BLaER1 treated with 17β-estradiol and CSF1 and Interleukin-3, amounts not matched to agents 10 nM and 100 nM (cell line): Measurements from ENCODE around the gene KRT85.

Source experiments
- H3K27ac ChIP-seq, 11 experiments: shearing (Covaris generic); formaldehyde crosslinking; 2 replicates each; pipeline ENCODE4 v1.8.1; 2022
- H3K27me3 ChIP-seq, 11 experiments: shearing (Covaris generic); formaldehyde crosslinking; 2 replicates each; pipeline ENCODE4 v1.8.1; 2022
- H3K36me3 ChIP-seq, 11 experiments: shearing (Covaris generic); formaldehyde crosslinking; 2 replicates each; pipeline ENCODE4 v1.8.1; 2022
- H3K4me1 ChIP-seq, 10 experiments: shearing (Covaris generic); formaldehyde crosslinking; 2 replicates each; pipeline ENCODE4 v1.8.1; 2022
- H3K4me2 ChIP-seq, 11 experiments: shearing (Covaris generic); formaldehyde crosslinking; 2 replicates each; pipeline ENCODE4 v1.8.1; 2022
- H3K4me3 ChIP-seq, 10 experiments: shearing (Covaris generic); formaldehyde crosslinking; 2 replicates each; pipeline ENCODE4 v1.8.1; 2022
- H3K9ac ChIP-seq, 11 experiments: shearing (Covaris generic); formaldehyde crosslinking; 2 replicates each; pipeline ENCODE4 v1.8.1; 2022
- H3K9me3 ChIP-seq, 11 experiments: shearing (Covaris generic); formaldehyde crosslinking; replicated peaks in 1 of 11; 2 replicates each; pipeline ENCODE4 v1.8.1; 2022
- H4K20me1 ChIP-seq, 11 experiments: shearing (Covaris generic); formaldehyde crosslinking; 2 replicates each; pipeline ENCODE4 v1.8.1; 2022
- Cebpa-rat ChIP-seq, 11 experiments: shearing (Covaris generic); IDR thresholded peaks; 2 replicates each; pipeline ENCODE4 v1.8.1; 2022

KRT85 gene

GRCh38 chr12:52396656-52397055, 29.4 kb upstream of the KRT85 start:
- peaks cover 0 to 8% (median 3%) of the 10 kb centered on the region in 10 experiments; a peak in 14 of 20 replicates for H3K4me1 ChIP-seq
- H3K9ac ChIP-seq, result no peak overlapping the region
- H3K27me3 ChIP-seq, result no peaks in the 10 kb centered on the region
- no peak for TF ChIP-seq Cebpa-rat (IDR thresholded peaks at IDR 0.05)
- no peaks in the 10 kb centered on the region for H3K36me3 ChIP-seq
- H3K9me3 ChIP-seq, result no peaks in the 10 kb centered on the region
- H3K4me2 ChIP-seq, result no peak overlapping the region
- H4K20me1 ChIP-seq, result no peaks in the 10 kb centered on the region; a peak in 1 of 22 replicates
- H3K27ac ChIP-seq, result no peak overlapping the region
- no peak overlapping the region for H3K4me3 ChIP-seq

- H3K27ac ChIP-seq, result no peak overlapping the region
These were observed 28.6 kb upstream of the KRT85 start for GRCh38 chr12:52395761-52396434.

GRCh38 chr12:52394836-52395405, 27.6 kb upstream of the KRT85 start:
- no peak overlapping the region for H3K4me2 ChIP-seq
- TF ChIP-seq Cebpa-rat (IDR thresholded peaks at IDR 0.05), result no peak
- H3K4me1 ChIP-seq, result peaks cover 0 to 21% (median 15%) of the 10 kb centered on the region in 10 experiments; a peak in 17 of 20 replicates
- H3K9ac ChIP-seq, result no peak overlapping the region
- H3K36me3 ChIP-seq, result no peaks in the 10 kb centered on the region
- H3K27ac ChIP-seq, result no peak overlapping the region
- H3K27me3 ChIP-seq, result no peaks in the 10 kb centered on the region
- no peaks in the 10 kb centered on the region for H3K9me3 ChIP-seq
- no peaks in the 10 kb centered on the region; a peak in 1 of 22 replicates for H4K20me1 ChIP-seq
- no peak overlapping the region for H3K4me3 ChIP-seq

More at GRCh38 chr12:52395761-52396434, 28.6 kb upstream of the KRT85 start:
- Histone ChIP-seq H3K9me3 (no peaks in the 10 kb centered on the region), H3K4me1 (peaks cover 0 to 15% (median 10%) of the 10 kb centered on the region in 10 experiments; a peak in 16 of 20 replicates), H3K9ac (no peak overlapping the region), H3K36me3 (no peaks in the 10 kb centered on the region), H3K27me3 (no peaks in the 10 kb centered on the region), H3K4me3 (no peak overlapping the region), H4K20me1 (no peaks in the 10 kb centered on the region; a peak in 1 of 22 replicates), H3K4me2 (no peak overlapping the region)
- TF ChIP-seq Cebpa-rat (IDR thresholded peaks at IDR 0.05), result peak in 4 of 11 experiments; percentile 38 to 79 (median 44); a peak in 5 of 22 replicates

GRCh38 chr12:52392465-52393007, 25.3 kb upstream of the KRT85 start:
- no peak overlapping the region for H3K9ac ChIP-seq
- no peak for TF ChIP-seq Cebpa-rat (IDR thresholded peaks at IDR 0.05)
- H3K4me3 ChIP-seq, result no peak overlapping the region
- H3K36me3 ChIP-seq, result no peaks in the 10 kb centered on the region
- H4K20me1 ChIP-seq, result no peaks in the 10 kb centered on the region; a peak in 1 of 22 replicates
- peaks cover 0 to 21% (median 15%) of the 10 kb centered on the region in 10 experiments; a peak in 17 of 20 replicates for H3K4me1 ChIP-seq
- H3K4me2 ChIP-seq, result no peak overlapping the region
- no peaks in the 10 kb centered on the region for H3K9me3 ChIP-seq
- H3K27ac ChIP-seq, result no peak overlapping the region
- H3K27me3 ChIP-seq, result no peaks in the 10 kb centered on the region

- H3K36me3 ChIP-seq, result no peaks in the 10 kb centered on the region
- no peak overlapping the region for H3K9ac ChIP-seq
- H3K27me3 ChIP-seq, result no peaks in the 10 kb centered on the region
- H3K9me3 ChIP-seq, result no peaks in the 10 kb centered on the region
- peak overlapping the region in 7 of 11 experiments; percentile 11 to 51 (median 33); a peak in 11 of 22 replicates for H3K4me2 ChIP-seq
- H3K4me1 ChIP-seq, result peaks cover 0 to 21% (median 15%) of the 10 kb centered on the region in 10 experiments; a peak in 17 of 20 replicates
- H3K27ac ChIP-seq, result no peak overlapping the region; a peak in 1 of 22 replicates
- no peak for TF ChIP-seq Cebpa-rat (IDR thresholded peaks at IDR 0.05)
- H3K4me3 ChIP-seq, result no peak overlapping the region
- no peaks in the 10 kb centered on the region; a peak in 1 of 22 replicates for H4K20me1 ChIP-seq
These were observed 24.3 kb upstream of the KRT85 start for GRCh38 chr12:52391618-52392002.

- Histone ChIP-seq H4K20me1 (no peaks in the 10 kb centered on the region), H3K4me2 (peak overlapping the region in 8 of 11 experiments; percentile 7 to 51 (median 32); a peak in 13 of 22 replicates)
These were observed 23.7 kb upstream of the KRT85 start for GRCh38 chr12:52390739-52391617.

GRCh38 chr12:52389313-52390207, 22.3 kb upstream of the KRT85 start:
- no peak overlapping the region for H3K4me3 ChIP-seq
- H4K20me1 ChIP-seq, result no peaks in the 10 kb centered on the region
- no peak overlapping the region for H3K9ac ChIP-seq
- TF ChIP-seq Cebpa-rat (IDR thresholded peaks at IDR 0.05), result no peak
- peaks cover 0 to 21% (median 15%) of the 10 kb centered on the region in 10 experiments; a peak in 17 of 20 replicates for H3K4me1 ChIP-seq
- H3K27ac ChIP-seq, result no peak overlapping the region
- H3K27me3 ChIP-seq, result no peaks in the 10 kb centered on the region
- no peak overlapping the region for H3K4me2 ChIP-seq
- no peaks in the 10 kb centered on the region for H3K36me3 ChIP-seq
- H3K9me3 ChIP-seq, result no peaks in the 10 kb centered on the region

More at GRCh38 chr12:52390739-52391617, 23.7 kb upstream of the KRT85 start:
- H3K4me1 ChIP-seq, result peaks cover 0 to 21% (median 15%) of the 10 kb centered on the region in 10 experiments; a peak in 17 of 20 replicates
- no peaks in the 10 kb centered on the region for H3K36me3 ChIP-seq
- no peaks in the 10 kb centered on the region for H3K9me3 ChIP-seq
- H3K27ac ChIP-seq, result no peak overlapping the region; a peak in 1 of 22 replicates
- no peak overlapping the region for H3K4me3 ChIP-seq
- no peaks in the 10 kb centered on the region for H3K27me3 ChIP-seq
- TF ChIP-seq Cebpa-rat (IDR thresholded peaks at IDR 0.05), result no peak
- H3K9ac ChIP-seq, result no peak overlapping the region

- Histone ChIP-seq H3K27ac (no peak overlapping the region), H3K9ac (no peak overlapping the region), H3K9me3 (no peaks in the 10 kb centered on the region), H3K27me3 (no peaks in the 10 kb centered on the region), H3K36me3 (no peaks in the 10 kb centered on the region), H4K20me1 (no peaks in the 10 kb centered on the region), H3K4me2 (no peak overlapping the region), H3K4me3 (no peak overlapping the region), H3K4me1 (peaks cover 0 to 25% (median 15%) of the 10 kb centered on the region in 10 experiments; a peak in 17 of 20 replicates)
- TF ChIP-seq Cebpa-rat (IDR thresholded peaks at IDR 0.05), result no peak
These were observed 20.6 kb upstream of the KRT85 start for GRCh38 chr12:52387859-52388258.
